ENCODE data around the gene ARAP2.

ARAP2 gene

DNA sequence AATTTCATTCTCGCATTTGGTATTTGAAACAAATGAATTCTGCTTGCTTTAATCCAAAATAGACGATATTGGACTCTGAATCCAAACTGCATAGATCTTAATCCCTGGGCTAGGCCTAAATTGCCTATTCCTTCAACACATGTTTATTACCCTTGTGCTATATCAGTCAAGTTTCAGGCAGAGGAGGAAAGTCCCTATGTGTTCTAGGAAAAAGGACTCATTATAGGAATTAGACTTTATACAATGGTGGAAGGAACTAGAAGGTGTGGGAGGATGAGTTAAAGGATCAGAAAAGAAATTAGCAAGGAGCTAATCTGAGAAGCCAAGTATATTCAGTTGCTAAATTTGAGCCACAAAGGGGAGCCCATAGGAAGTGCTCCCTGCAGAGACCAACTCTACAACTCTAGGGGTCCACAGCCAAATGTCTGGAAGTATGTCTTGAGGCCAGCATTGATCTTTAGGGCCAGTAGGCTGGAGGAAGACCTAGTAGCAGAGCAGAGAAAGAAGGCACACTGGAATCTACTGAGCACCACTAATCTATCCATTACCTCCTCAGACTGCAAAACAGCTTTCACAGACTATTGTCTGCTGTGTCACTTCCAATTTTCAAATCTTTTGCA lies 20.0 kb upstream of the ARAP2 start:
- DNase-seq (ENCODE audit: low read depth in 2 of 2), result no peak

DNA sequence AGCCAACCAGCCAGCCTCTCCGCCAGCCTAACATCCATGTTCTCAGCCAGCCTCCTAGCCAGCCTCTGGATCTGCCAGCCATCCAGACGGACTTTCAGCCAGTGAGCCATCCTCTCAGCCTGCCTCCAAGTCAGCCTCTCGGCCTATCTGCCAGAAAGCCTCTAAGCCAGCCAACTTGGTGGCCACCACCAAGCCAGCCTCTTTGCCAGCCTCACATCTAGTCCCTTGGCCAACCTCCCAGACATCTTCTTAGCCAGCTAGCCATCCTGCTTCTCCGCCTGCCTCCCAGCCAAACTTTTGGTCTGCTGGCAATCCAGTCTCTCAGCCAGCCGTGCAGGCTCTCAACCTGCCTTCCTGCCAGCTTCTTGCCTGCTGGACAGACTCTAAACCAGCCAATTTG lies 16.4 kb upstream of the ARAP2 start:
- no peak for DNase-seq (ENCODE audit: low read depth in 2 of 2)

DNA sequence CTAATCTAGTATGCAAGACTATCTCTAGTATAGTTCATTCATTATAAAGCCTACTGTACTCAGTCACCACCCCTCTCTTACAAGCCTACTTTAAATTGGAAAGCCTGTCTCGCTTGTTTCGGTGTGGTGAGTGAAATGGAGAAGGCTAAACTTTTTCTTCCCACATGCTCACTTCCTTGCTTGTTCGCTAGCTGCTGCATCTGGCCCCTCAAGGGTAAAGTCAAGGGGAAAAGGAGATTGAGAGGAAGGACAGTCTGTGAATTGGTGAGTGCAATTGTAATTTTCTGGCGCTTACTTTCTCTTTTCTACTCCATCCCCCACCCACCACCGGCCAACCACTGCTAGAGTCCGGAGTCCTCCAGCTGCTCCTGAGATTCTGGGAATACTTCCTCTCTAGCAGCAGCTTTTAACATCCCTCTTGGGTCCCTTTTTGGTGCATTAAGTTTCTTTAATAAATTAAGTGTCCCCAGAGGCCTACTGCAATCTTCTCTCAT lies 12.1 kb upstream of the ARAP2 start:
- no peak for DNase-seq (ENCODE audit: low read depth in 2 of 2)

DNA sequence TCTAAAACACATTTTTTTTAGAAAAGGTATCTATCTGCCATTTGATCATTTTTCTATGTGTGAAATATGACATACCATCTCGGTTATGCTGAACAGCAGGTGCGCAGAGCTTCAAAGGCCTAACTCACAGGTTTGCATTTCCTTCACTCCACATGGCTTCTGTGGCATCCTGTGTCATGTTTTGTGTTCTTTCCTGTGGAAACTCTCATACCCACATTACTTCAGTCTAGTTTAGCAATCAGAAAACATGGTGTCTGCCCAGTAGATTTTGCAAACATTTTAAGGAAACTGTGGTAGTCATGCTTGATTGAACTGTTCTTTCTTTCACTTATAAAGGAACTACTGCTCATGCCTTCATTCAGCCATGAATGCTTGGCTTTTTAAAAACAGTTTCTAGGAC lies 11.3 kb upstream of the ARAP2 start:
- DNase-seq (ENCODE audit: low read depth in 2 of 2), result no peak

DNA sequence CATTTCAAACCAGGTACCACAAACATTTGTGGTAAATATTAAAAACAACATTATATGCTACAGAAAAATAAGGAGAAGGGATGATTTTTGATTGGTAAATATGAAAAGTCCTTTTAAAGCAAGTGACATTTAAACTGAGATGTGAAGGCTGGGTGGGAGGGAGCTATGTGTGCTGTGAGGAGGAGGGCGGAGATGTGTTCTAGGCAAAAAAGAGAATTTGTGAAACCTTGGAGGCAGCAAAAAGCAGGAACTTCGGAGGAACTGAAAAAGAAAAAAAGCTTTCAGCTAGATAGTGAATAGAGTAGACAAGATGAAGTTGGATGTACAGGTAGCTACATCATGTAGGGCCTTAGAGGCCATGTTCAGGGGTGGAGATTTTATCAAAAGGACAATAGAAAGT lies 10.1 kb upstream of the ARAP2 start:
- no peak for DNase-seq (ENCODE audit: low read depth in 2 of 2)

DNA sequence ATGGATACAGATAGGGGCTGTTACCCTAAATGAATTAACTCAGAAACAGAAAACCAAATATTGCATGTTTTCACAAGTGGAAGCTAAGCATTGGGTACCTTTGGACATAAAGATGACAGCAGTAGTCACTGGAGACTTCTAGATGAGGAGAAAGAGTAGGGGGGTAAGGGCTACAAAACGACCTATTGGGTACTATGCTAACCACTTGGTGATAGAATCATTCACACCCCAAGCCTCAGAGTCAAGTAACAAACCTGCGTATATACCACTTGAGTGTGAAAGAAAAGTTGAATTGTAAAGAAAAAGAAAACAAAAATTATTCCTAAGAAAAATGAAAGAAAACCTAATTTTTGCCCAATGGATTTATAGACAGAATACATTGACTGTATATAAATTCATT lies 7.7 kb upstream of the ARAP2 start:
- DNase-seq (ENCODE audit: low read depth in 2 of 2), result no peak

DNA sequence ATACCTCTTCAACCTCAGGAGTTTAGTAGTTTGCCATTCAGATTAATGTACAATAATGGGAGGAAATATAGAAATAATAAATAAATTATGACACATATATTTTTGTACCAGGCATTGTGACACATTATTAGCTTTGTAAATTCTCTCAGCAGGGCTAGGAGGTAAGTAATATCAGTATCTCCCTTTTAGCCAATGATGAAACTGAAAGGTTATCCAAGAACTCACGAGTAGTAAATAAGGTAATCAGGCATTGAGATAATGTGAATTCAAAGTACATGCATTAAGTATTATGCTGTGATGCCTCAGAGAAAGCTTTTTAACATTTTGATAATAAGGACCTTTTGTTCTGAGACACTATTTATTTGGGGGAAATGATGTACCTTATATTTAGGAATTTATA lies 5.3 kb upstream of the ARAP2 start:
- no peak for DNase-seq (ENCODE audit: low read depth in 2 of 2)

DNA sequence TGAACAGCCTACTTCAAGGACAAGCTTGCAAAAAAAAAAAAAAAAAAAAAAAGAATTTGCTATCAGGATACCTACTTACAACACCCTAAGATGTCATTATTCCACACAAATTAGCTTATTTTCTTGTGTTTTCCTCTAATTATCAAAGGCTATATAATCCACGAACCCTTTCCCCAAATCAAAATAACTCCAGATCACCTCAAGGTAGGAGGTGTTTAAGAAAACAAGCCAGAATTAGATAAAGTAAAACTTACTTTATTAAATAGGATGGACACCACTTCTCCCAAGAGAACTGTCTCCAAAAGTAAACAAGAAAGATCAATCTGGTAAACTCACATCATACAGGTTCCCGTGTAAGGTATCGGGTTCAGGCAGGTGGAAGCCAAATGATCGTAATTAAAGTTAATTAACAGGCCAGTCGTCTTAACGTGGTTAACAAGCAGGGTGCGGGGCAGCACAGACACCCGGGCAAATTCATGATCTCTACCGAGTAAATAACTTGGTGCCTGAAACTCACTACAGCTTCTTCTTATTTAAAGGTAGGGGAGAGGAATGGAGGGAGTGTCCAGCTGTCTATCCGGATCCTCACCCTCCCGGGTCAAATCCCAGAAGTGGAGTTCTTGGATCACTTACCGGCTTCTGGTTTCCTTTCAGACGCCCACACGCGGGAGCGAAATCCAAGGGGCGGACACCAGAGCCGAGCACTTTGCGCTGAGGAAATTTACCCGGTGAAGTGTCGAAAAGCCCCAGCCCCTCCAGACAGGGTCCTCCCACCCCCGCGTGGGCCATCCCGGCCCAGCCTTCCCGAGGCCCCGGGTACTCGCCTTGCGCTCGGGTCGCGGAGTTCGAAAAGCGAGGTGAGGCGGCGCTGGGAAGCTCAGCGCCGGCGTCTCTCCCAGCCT lies 708 bp downstream of the ARAP2 start:
- DNase-seq (ENCODE audit: low read depth in 2 of 2), result peak; percentile 27 to 59

DNA sequence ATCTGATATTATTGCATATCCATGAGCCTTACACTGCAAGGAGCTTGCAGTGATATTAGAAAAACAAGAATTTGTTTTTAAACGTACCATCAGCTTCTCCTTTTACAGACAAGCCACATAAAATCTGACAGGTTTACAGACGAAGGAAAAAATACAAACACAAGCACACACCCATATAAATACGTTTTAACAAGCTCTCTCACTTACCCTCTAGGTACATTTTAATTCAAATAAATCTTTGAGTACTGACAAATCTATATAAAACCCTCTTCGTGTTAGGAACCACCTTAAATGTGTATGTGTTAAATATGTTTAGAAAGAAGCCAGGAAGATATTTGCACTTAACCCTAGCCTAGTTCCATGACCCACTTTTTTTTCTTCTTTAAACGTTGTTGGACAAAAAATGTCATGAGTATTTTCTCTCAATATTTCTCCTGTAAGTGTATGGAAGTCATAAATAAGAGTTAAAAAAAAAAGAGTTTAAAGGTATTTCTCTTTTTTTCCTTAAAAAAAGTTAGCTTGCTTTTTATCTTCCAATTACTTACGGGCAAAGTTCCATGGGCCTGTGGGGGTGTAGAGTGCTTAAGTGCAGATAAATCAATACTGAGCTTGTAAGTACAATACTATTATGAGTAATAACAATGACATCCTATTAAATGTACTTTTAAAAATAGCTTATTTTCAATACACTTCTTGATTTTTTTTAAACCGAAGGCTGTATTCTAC lies 1.5 kb downstream of the ARAP2 start:
- DNase-seq (ENCODE audit: low read depth in 2 of 2), result no peak

DNA sequence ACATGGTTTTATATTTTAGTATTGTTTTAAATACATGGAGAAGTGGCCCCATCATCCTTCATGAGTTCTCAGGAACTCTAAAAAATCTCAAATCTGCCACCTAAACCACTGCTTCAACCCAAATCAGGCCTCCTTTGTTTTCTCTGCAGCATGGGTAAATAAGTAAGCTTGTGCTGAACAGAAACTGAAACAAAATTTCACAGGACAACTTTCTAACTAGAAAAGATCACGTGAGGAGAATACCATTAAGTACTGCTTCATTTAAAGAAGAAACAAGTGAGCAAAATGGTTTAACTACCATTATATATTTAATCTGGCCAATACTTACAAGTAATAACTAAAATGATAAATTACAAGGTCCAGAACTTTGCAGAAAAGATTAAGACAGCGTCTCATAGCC lies 2.5 kb downstream of the ARAP2 start:
- no peak for DNase-seq (ENCODE audit: low read depth in 2 of 2)

DNA sequence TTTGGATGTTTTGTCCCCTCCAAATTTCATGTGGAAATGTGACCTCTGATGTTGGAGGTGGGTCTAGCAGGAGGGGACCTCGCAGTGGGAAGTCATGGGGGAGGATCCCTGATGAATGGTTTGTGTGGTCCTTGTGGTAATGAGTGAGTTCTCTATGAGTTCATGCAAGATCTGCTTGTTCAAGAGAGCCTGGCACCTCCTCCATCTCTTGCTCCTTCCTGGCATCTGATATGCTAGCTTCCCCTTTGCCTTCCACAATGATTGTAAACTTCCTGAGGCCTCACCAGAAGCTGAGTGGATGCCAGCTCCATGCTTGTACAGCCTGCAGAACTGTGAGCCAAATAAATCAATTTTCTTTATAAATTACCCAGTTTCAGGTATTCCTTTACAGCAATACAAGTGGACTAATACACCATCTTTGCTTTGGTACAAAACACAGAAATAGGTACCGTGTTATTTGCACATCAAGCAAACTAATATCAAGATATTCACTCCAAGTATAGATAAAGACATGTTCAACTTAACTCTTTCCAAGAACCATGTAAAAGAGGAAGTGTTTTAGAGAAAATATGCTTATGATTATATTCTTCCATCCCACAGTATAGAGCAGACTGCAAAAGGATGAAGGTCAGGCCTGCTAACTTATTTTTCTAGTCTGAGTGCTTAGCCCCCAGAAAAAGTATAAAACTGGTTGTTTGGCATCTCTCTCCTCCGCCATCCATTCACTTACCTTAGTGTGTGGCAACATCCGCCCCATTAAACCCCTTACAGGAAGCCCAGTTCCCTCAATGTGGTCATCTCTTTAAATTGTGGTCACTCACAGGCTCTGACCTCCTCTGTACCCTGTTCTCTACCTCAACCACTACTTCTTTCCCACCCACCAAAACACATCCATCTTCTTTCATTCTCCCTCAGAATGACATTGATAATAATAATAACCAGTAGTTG lies 6.7 kb downstream of the ARAP2 start:
- no peak for DNase-seq (ENCODE audit: low read depth in 2 of 2)

DNA sequence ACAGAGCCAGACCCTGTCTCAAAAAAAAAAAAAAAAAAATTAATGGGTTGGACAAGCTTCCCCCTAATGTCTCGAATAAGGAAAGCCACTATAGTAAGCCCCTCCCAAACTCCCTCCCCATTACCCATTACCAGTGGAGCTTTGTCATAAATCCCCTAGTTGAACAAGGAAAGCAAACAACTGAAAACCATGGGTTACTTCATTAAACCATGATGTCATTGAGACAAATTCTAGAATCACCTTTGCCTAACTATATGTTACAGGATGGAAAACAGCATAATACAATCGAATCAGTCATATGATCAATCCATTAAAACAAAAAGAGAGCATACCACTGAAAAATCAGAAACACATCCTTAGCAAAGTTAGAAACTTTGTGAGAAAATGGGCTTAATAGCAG lies 8.2 kb downstream of the ARAP2 start:
- DNase-seq (ENCODE audit: low read depth in 2 of 2), result no peak

DNA sequence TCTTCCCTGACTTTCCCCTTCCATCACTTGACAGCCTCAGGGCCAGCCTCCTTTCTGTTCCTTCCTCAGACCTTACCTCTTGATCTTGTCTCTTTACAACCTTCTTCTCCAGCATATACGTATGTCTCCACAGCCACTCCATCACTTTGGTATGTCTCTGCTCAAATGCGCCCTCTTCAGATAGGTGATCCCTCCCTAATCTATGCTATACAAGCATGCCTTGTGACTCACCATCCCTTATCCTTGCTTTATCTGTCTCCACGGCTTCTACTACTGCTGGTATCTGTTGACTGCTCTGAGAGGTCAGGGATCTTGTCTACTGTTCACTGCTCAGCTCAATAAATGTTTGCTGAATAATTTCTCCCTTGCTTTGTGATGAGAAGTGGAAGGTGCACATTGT lies 9.0 kb downstream of the ARAP2 start:
- DNase-seq (ENCODE audit: low read depth in 2 of 2), result no peak

DNA sequence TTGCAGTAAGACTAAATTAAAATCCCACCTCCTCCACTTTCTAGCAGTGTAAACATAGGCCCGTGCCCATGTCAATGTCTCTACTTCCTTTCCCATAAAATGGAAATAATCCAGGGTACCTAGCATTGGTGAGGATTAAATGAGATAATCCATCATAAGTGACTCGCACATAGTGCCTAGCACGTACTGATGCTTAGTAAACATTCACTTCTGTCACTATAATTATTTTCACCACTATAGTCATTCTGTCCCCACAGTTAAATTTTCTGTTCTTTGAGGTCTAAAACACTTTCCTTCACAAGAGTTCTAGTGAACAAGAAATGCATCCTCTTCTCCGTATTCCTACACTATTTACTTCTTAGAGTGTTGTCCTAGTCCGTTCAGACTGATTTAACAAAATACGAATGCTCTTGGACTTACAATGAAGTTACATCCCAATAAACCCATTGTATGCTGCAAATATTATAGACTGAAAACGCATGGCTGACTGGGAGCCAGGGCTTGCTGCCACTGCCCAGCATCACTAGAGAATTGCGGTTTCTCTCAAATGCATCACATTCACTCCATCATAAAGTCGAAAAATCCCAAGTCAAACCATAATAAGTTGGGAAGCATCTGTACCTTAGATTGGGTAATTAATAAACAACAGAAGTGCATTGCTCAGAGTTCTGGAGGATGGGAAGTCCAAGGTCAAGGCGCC lies 10.6 kb downstream of the ARAP2 start:
- no peak for DNase-seq (ENCODE audit: low read depth in 2 of 2)

DNA sequence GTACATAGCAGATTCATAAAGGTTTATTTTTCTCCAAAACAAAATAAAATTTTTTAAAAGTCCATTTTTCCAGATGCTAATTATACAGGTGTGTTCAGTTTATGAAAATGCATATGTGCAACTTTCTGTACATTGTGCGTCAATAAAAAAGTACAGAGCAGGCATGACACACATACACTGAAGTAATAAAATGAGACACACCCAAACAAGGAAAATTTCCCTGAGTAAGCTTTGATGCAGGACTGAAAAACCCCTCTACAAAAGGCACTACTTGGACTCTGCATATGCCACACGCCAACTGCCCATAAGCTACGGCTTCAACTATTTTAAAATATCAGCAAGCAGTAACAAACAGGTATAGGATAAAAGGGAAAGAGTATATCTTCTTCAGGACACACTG lies 13.8 kb downstream of the ARAP2 start:
- DNase-seq (ENCODE audit: low read depth in 2 of 2), result no peak

DNA sequence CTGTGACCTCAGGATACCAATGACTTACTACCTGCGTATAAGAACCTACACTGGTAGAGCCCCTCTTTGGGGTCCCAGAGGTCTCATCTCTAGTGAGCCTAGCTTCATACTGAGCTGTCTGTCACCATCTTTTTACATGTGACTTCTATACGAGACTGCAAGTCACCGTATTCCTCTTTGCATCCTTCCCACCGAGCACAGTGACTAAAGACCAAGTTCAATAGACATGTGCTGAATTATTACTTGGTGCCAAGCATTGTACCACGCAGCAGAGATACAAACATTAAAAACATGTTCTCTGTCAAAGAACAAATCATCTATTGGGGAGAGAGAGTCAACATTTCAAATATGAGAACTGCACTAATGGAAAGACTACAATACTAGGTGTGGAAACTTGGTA lies 16.4 kb downstream of the ARAP2 start:
- DNase-seq (ENCODE audit: low read depth in 2 of 2), result no peak

DNA sequence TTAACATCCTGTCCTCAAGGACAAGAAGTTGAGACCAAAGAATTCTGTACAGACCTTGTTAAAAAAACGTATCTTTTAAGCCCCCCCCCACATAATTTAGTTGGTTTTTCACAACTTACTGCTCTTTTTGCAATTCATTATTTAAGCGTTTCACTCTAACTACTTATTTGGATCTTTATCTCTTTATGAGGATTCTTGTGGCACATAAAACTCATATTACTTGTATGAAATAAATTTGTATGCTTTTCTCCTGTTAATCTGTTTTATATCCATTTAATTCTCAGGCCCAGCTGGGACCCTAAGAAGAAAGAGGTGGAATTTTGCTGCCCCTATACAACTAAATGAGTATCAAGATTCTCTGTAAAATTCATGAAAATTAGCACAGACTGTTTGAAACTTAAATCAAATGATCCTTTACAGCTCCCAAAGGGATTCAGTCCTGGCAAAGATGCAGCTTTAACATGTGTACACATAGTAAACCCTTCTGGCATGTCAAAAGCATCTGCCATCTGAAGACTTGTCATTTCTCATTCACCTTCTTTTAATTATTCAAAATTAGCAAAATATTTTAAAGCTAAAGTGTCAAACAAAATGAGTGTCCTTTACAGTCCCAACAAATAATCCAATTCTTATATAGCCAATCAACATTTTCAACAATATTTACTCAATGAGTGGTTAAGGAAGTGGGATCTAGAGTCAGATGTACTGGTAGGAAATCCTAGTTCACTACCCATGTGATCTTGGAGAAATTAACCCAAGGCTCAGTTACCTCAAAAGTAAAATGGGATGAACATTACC lies 17.7 kb downstream of the ARAP2 start:
- no peak for DNase-seq (ENCODE audit: low read depth in 2 of 2)

DNA sequence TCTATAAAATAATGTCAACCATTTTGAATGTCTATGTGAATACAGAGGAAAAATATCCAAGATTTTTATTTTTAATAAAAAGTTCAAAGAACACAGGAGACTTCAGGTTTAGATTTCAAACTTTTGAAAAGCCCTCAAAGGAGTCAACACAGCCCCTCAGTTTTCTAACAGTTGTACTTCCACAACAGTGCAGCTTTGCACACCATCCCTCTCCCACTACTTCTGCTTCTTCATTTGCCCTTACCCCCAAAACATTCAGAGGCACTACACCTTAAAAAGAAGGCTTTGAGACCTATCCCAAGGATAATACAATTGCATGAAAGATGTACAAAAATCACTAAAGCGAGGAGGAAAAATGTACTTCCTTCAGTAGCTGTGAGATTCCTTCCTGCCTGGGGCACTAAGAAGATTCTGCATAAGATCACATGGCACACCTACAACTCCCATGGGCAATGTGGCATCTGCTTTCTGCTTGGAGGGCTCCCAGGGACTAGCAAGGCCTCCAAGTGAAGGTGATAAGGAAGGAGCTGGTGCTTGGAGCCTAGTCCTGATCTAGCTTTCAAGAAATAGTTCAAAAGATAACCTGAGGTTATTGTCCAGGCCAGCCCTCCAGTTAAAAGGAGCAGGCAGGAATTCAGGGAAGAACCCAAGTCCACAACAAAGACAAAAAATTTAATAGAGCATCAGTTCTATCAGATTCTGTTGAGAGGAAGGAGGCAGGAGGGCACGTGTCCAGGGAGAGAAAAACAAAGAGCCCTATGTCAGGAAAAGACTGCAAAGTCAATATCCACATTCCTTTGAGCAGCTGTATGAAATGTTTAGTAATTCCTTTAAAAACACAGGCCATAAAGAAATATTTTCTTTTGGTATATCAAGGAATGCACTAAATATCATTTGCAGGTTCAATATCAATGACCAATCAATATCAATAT lies 19.1 kb downstream of the ARAP2 start:
- no peak for DNase-seq (ENCODE audit: low read depth in 2 of 2)

DNA sequence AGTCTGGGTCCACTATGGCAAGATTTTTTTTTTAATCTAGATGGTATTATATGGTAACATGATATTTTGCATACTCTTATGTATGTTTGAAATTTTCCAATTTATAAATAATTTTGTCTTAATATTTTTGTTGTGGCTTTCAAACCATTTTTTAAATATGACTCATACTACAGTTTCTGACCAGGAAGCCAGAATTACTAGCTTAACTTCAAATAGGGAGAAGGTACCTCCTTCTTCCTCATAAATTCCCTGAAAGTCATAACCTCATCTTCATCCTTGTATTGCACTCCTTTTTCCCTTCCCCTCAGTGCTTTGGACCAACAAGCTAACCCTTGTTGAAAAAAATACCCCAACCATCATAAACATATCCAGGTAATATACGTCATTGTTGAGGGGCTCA lies 21.6 kb downstream of the ARAP2 start:
- DNase-seq (ENCODE audit: low read depth in 2 of 2), result no peak
